Kidney epithelial cell (primary cell): ENCODE results near the gene SLC15A3. TPM values are rescaled to one million over a fixed set of nuclear protein-coding genes. Genes with fewer than 3 reads are reported as not detected.
A peak's percentile ranks its signal among the peaks of the same experiment; 100 is the strongest.

Source experiments
- DNase-seq: peaks from one replicate; pipeline ENCODE4 v3.0.0-alpha.2; 2010; ENCODE audit warnings: low read depth
- H3K27me3 ChIP-seq: 2 replicates; pipeline ENCODE4 v1.6.0; 2011; ENCODE audit warnings: low read length; ENCODE audit not compliant: control insufficient read depth, insufficient read depth
- H3K36me3 ChIP-seq: 2 replicates; pipeline ENCODE4 v1.5.1; 2011; ENCODE audit warnings: low read length; ENCODE audit not compliant: control insufficient read depth, insufficient read depth
- H3K4me3 ChIP-seq: 2 replicates; pipeline ENCODE4 v1.5.1; 2011; ENCODE audit warnings: low read depth, mild to moderate bottlenecking, control low read depth, low read length
- total RNA-seq: library from RNA; depleted of rRNA; stranded (reverse); fragments of >200 nt; gene quantifications from 2 replicates; pipeline ENCODE4 v1.2.3, GENCODE V29; 2015
- TF ChIP-seq, protein P1 (sequence below): IDR thresholded peaks from 2 replicates; pipeline ENCODE4 v1.5.1; 2011; ENCODE audit warnings: mild to moderate bottlenecking, moderate library complexity, low read length, control low read depth, inconsistent platforms; ENCODE audit not compliant: insufficient read depth, poor library complexity, severe bottlenecking

The SLC15A3 gene
- total RNA-seq, 1 donor from 2014 or later, result 2.4 TPM

DNA sequence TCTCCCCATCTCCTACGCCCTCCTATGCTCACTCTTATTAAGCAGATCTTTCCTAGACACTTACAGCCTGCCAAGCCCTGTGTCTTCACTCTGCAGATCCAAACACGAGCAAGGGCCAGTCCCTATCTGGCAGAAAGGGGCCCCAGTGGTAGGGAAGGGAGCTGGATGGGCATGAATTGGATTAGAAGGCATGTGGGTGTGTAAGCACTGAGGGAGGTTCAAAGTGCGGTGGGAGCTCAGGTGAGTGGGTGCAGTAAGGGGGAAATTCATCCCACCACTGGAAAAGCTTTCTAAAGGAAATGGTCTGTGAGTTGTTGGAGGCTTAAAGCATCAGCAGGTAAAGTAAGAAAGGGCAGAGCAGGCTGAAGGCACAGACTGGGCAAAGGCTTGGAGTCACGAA is 22.2 kb downstream of the SLC15A3 start:
- TF ChIP-seq, protein P1, sequence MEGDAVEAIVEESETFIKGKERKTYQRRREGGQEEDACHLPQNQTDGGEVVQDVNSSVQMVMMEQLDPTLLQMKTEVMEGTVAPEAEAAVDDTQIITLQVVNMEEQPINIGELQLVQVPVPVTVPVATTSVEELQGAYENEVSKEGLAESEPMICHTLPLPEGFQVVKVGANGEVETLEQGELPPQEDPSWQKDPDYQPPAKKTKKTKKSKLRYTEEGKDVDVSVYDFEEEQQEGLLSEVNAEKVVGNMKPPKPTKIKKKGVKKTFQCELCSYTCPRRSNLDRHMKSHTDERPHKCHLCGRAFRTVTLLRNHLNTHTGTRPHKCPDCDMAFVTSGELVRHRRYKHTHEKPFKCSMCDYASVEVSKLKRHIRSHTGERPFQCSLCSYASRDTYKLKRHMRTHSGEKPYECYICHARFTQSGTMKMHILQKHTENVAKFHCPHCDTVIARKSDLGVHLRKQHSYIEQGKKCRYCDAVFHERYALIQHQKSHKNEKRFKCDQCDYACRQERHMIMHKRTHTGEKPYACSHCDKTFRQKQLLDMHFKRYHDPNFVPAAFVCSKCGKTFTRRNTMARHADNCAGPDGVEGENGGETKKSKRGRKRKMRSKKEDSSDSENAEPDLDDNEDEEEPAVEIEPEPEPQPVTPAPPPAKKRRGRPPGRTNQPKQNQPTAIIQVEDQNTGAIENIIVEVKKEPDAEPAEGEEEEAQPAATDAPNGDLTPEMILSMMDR, result no peak
- DNase-seq, result no peak
- Histone ChIP-seq H3K36me3 (peaks cover 8% of the 10 kb centered on the region), H3K4me3 (no peak overlapping the region), H3K27me3 (no peaks in the 10 kb centered on the region)

GRCh38 chr11:60928563-60929001 is 23.4 kb downstream of the SLC15A3 start:
- H3K36me3 ChIP-seq, result peaks cover 8% of the 10 kb centered on the region
- no peak overlapping the region for H3K4me3 ChIP-seq
- TF ChIP-seq, protein P1, result no peak
- no peaks in the 10 kb centered on the region for H3K27me3 ChIP-seq
- DNase-seq, result no peak

GRCh38 chr11:60927600-60927999 is 24.4 kb downstream of the SLC15A3 start:
- peaks cover 8% of the 10 kb centered on the region for H3K36me3 ChIP-seq
- no peaks in the 10 kb centered on the region for H3K27me3 ChIP-seq
- DNase-seq, result no peak
- TF ChIP-seq, protein P1, result no peak
- H3K4me3 ChIP-seq, result no peak overlapping the region

- Histone ChIP-seq H3K4me3 (no peak overlapping the region), H3K36me3 (peaks cover 8% of the 10 kb centered on the region), H3K27me3 (no peaks in the 10 kb centered on the region)
- TF ChIP-seq, protein P1, result no peak
- no peak for DNase-seq
Measured at GRCh38 chr11:60927061-60927592, 24.8 kb downstream of the SLC15A3 start.

- DNase-seq, result no peak
- H3K36me3 ChIP-seq, result peaks cover 8% of the 10 kb centered on the region
- H3K27me3 ChIP-seq, result no peaks in the 10 kb centered on the region
- H3K4me3 ChIP-seq, result no peak overlapping the region
- TF ChIP-seq, protein P1, result no peak
Measured at GRCh38 chr11:60926500-60926899, 25.5 kb downstream of the SLC15A3 start.

- Histone ChIP-seq H3K4me3 (peak overlapping the region; percentile 94), H3K27me3 (no peaks in the 10 kb centered on the region), H3K36me3 (peaks cover 10% of the 10 kb centered on the region)
- TF ChIP-seq, protein P1, result no peak
- DNase-seq, result peak; percentile 48
Measured at GRCh38 chr11:60925868-60926267, 26.1 kb downstream of the SLC15A3 start.
